ENCODE results near the gene ATRNL1. TPM values are rescaled to one million over a fixed set of nuclear protein-coding genes. Genes with fewer than 3 reads are reported as not detected.

ATRNL1 gene
- total RNA-seq, 1 experiment from 2014 or later, result 1.3 TPM

- no peaks in the 10 kb centered on the region for H3K9me2 ChIP-seq (ENCODE audit: insufficient read depth)
- H3K4me2 ChIP-seq (ENCODE audit: low read length), result no peak overlapping the region
- no peak overlapping the region for H3K27ac ChIP-seq (ENCODE audit: low read depth, low read length)
- H3K79me2 ChIP-seq (ENCODE audit: insufficient read depth, low read length), result no peaks in the 10 kb centered on the region
- ChIA-PET RAD21 (ENCODE audit: low non-redundant PET in 1 of 2, low total read pairs in 2 of 2, uncharacterized antibody in 2 of 2, unreplicated experiment in 2 of 2) (no interaction called here), CTCF (no interaction called here), POLR2A (no interaction called here)
- no peak overlapping the region for H3K9ac ChIP-seq (ENCODE audit: low read length)
- ATAC-seq (no peak), DNase-seq (ENCODE audit: low read depth, low spot score) (no peak)
- no peaks in the 10 kb centered on the region for H3K4me1 ChIP-seq (ENCODE audit: control insufficient read depth in 1 of 2, insufficient read depth in 2 of 2, low read length in 2 of 2)
- BruUV-seq (replicated peaks), result no TSS peak
- peaks cover 45% of the 10 kb centered on the region for H3K27me3 ChIP-seq (ENCODE audit: insufficient read depth, low read length)
- no peak for TF ChIP-seq POLR2AphosphoS5 (IDR thresholded peaks at IDR 0.05; ENCODE audit: low read depth, low read length)
- no peak for TF ChIP-seq SRF (IDR thresholded peaks at IDR 0.05; ENCODE audit: low read depth)
- TF ChIP-seq, protein P1, sequence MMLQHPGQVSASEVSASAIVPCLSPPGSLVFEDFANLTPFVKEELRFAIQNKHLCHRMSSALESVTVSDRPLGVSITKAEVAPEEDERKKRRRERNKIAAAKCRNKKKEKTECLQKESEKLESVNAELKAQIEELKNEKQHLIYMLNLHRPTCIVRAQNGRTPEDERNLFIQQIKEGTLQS (IDR thresholded peaks at IDR 0.05), result no peak
- no peak for TF ChIP-seq EGR1 (IDR thresholded peaks at IDR 0.05; ENCODE audit: low read depth)
- H4K20me1 ChIP-seq (ENCODE audit: insufficient read depth), result no peaks in the 10 kb centered on the region
- no peaks in the 10 kb centered on the region for H3K9me3 ChIP-seq (ENCODE audit: control insufficient read depth in 1 of 2, insufficient read depth in 1 of 2, low read depth in 1 of 2, low read length in 2 of 2)
- H3K36me3 ChIP-seq (ENCODE audit: control insufficient read depth in 1 of 2, insufficient read depth in 2 of 2, low read length in 2 of 2), result no peaks in the 10 kb centered on the region
- no peak overlapping the region for H3K4me3 ChIP-seq (replicated peaks in 1 of 2; ENCODE audit: low read depth in 1 of 2, low read length in 2 of 2)
- no peak overlapping the region for H2AFZ ChIP-seq (ENCODE audit: low read depth, low read length, poor library complexity, severe bottlenecking)
- intact Hi-C loops (cut with micrococcal nuclease), result no loop called here
Measured at GRCh38 chr10:115884331-115884730, 791.2 kb downstream of the ATRNL1 start.

- Histone ChIP-seq H3K4me3 (replicated peaks in 1 of 2; ENCODE audit: low read depth in 1 of 2, low read length in 2 of 2) (no peak overlapping the region), H3K9me3 (ENCODE audit: control insufficient read depth in 1 of 2, insufficient read depth in 1 of 2, low read depth in 1 of 2, low read length in 2 of 2) (no peaks in the 10 kb centered on the region), H3K9me2 (ENCODE audit: insufficient read depth) (no peaks in the 10 kb centered on the region), H3K79me2 (ENCODE audit: insufficient read depth, low read length) (no peaks in the 10 kb centered on the region), H3K27ac (ENCODE audit: low read depth, low read length) (no peak overlapping the region), H3K9ac (ENCODE audit: low read length) (no peak overlapping the region), H2AFZ (ENCODE audit: low read depth, low read length, poor library complexity, severe bottlenecking) (no peak overlapping the region), H3K4me2 (ENCODE audit: low read length) (no peak overlapping the region), H3K4me1 (ENCODE audit: control insufficient read depth in 1 of 2, insufficient read depth in 2 of 2, low read length in 2 of 2) (no peaks in the 10 kb centered on the region), H3K27me3 (ENCODE audit: insufficient read depth, low read length) (peaks cover 56% of the 10 kb centered on the region), H4K20me1 (ENCODE audit: insufficient read depth) (no peaks in the 10 kb centered on the region), H3K36me3 (ENCODE audit: control insufficient read depth in 1 of 2, insufficient read depth in 2 of 2, low read length in 2 of 2) (no peaks in the 10 kb centered on the region)
- no peak for ATAC-seq
- no peak for TF ChIP-seq CEBPB (IDR thresholded peaks at IDR 0.05; ENCODE audit: low read depth)
- TF ChIP-seq EZH2 (IDR thresholded peaks at IDR 0.05), result no peak
- TF ChIP-seq REST (IDR thresholded peaks at IDR 0.05; ENCODE audit: low read depth), result no peak
- no peak for TF ChIP-seq JUND (IDR thresholded peaks at IDR 0.05)
- TF ChIP-seq SRF (IDR thresholded peaks at IDR 0.05; ENCODE audit: low read depth), result no peak
- no peak for TF ChIP-seq RAD21 (IDR thresholded peaks at IDR 0.05; ENCODE audit: low read depth)
- no peak for TF ChIP-seq EGR1 (IDR thresholded peaks at IDR 0.05; ENCODE audit: low read depth)
- no peak for TF ChIP-seq SIN3A (IDR thresholded peaks at IDR 0.05; ENCODE audit: low read depth)
- no peak for TF ChIP-seq POLR2AphosphoS5 (IDR thresholded peaks at IDR 0.05; ENCODE audit: low read depth, low read length)
- no peak for TF ChIP-seq ZFX (IDR thresholded peaks at IDR 0.05)
- TF ChIP-seq EZH2phosphoT487 (IDR thresholded peaks at IDR 0.05; ENCODE audit: borderline replicate concordance), result no peak
- TF ChIP-seq, protein P1 (IDR thresholded peaks at IDR 0.05), result no peak
- TF ChIP-seq SP1 (IDR thresholded peaks at IDR 0.05; ENCODE audit: low read depth), result no peak
- TF ChIP-seq, protein P2, sequence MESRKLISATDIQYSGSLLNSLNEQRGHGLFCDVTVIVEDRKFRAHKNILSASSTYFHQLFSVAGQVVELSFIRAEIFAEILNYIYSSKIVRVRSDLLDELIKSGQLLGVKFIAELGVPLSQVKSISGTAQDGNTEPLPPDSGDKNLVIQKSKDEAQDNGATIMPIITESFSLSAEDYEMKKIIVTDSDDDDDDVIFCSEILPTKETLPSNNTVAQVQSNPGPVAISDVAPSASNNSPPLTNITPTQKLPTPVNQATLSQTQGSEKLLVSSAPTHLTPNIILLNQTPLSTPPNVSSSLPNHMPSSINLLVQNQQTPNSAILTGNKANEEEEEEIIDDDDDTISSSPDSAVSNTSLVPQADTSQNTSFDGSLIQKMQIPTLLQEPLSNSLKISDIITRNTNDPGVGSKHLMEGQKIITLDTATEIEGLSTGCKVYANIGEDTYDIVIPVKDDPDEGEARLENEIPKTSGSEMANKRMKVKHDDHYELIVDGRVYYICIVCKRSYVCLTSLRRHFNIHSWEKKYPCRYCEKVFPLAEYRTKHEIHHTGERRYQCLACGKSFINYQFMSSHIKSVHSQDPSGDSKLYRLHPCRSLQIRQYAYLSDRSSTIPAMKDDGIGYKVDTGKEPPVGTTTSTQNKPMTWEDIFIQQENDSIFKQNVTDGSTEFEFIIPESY (IDR thresholded peaks at IDR 0.05; ENCODE audit: extremely low read depth, insufficient replicate concordance, low read length), result no peak
- TF ChIP-seq CBX3 (IDR thresholded peaks at IDR 0.05; ENCODE audit: low read depth), result no peak
- no peak for TF ChIP-seq TCF7L2 (IDR thresholded peaks at IDR 0.05; ENCODE audit: borderline replicate concordance, extremely low read depth, insufficient read depth, insufficient read length)
- RAD21 ChIA-PET (ENCODE audit: low non-redundant PET in 1 of 2, low total read pairs in 2 of 2, uncharacterized antibody in 2 of 2, unreplicated experiment in 2 of 2), result no interaction called here
- POLR2A ChIA-PET, result no interaction called here
- intact Hi-C loops (cut with micrococcal nuclease), result no loop called here
- no TSS peak for BruUV-seq (replicated peaks)
- DNase-seq (ENCODE audit: low read depth, low spot score), result no peak
- CTCF ChIA-PET, result no interaction called here
Measured at GRCh38 chr10:115895166-115895565, 802.0 kb downstream of the ATRNL1 start.
